B cell (primary cell): Measurements from ENCODE around the gene ABHD13. TPM values are rescaled to one million over a fixed set of nuclear protein-coding genes. Genes with fewer than 3 reads are reported as not detected.

Source experiments
- ATAC-seq: fragments of 200-7000 bp; cut with Tn5 transposase; one replicate; pipeline ENCODE4 v1.10.0; 2021; ENCODE audit warnings: low read depth, mild to moderate bottlenecking, moderate number of reproducible peaks, moderate library complexity
- CTCF ChIA-PET: fragments of 350-600 bp; sonication (Branson Sonifier 250); formaldehyde crosslinking; loops from one replicate; lab custom pipeline; 2021; ENCODE audit warnings: antibody characterized with exemption, inconsistent platforms; lab: Charles Lee
- POLR2A ChIA-PET: fragments of 350-600 bp; sonication (Branson Sonifier 250); formaldehyde crosslinking; loops from one replicate; lab custom pipeline; 2021; ENCODE audit warnings: antibody characterized with exemption; lab: Charles Lee
- DNase-seq: peaks from one replicate; pipeline ENCODE4 v3.0.0; 2013
- H2AFZ ChIP-seq: 2 replicates; pipeline ENCODE4 v1.6.1; 2012; ENCODE audit warnings: mild to moderate bottlenecking, low read depth, low read length; ENCODE audit not compliant: insufficient read depth, poor library complexity, severe bottlenecking
- H3K27ac ChIP-seq, 2 donors: 1 replicate in 1 of 2; 2 replicates in 1 of 2; pipeline ENCODE4 v1.5.1; 2012 to 2013; ENCODE audit warnings: low read length in 2 of 2, mild to moderate bottlenecking in 2 of 2, moderate library complexity in 1 of 2
- H3K27me3 ChIP-seq, 4 experiments: fragments of 200-600 bp in 1 of 4; sonication (generic) in 1 of 4; replicated peaks in 1 of 4; 1 replicate in 2 of 4; 2 replicates in 2 of 4; pipeline versions ENCODE4 v1.6.1 to v1.7.0; 2013 to 2016; ENCODE audit warnings: low read length in 3 of 4, mild to moderate bottlenecking in 2 of 4, mixed read lengths in 1 of 4, moderate library complexity in 1 of 4; ENCODE audit not compliant: insufficient read depth in 4 of 4, control insufficient read depth in 3 of 4; ENCODE audit errors: control extremely low read depth in 1 of 4
- H3K36me3 ChIP-seq, 2 experiments: replicated peaks in 1 of 2; 1 replicate in 1 of 2; 2 replicates in 1 of 2; pipeline versions ENCODE4 v1.6.1 to v1.7.1; 2013; ENCODE audit warnings: low read length in 1 of 2; ENCODE audit not compliant: insufficient read depth in 2 of 2, control insufficient read depth in 1 of 2; ENCODE audit errors: control extremely low read depth in 1 of 2, extremely low read depth in 1 of 2
- H3K4me1 ChIP-seq, 2 donors: fragments of 200-600 bp in 1 of 2; sonication (generic) in 1 of 2; 1 replicate in 1 of 2; 2 replicates in 1 of 2; pipeline versions ENCODE4 v1.5.1 to v1.6.1; 2013 to 2017; ENCODE audit warnings: low read length in 2 of 2; ENCODE audit not compliant: control insufficient read depth in 2 of 2, insufficient read depth in 2 of 2
- H3K4me2 ChIP-seq: replicated peaks from 2 replicates; pipeline ENCODE3; 2012; ENCODE audit warnings: mild to moderate bottlenecking, low read depth, low read length; ENCODE audit not compliant: poor library complexity, severe bottlenecking
- H3K4me3 ChIP-seq, 5 experiments: fragments of 200-600 bp in 1 of 5; sonication (generic) in 1 of 5; 1 replicate in 3 of 5; 2 replicates in 2 of 5; pipeline versions ENCODE4 v1.5.1 to v1.7.0; 2011 to 2016; ENCODE audit warnings: low read length in 4 of 5, mild to moderate bottlenecking in 4 of 5, low read depth in 2 of 5, control low read depth in 1 of 5, moderate library complexity in 1 of 5; ENCODE audit not compliant: insufficient read depth in 1 of 5; ENCODE audit errors: control extremely low read depth in 1 of 5, extremely low read depth in 1 of 5
- H3K79me2 ChIP-seq: fragments of 200-600 bp; sonication (generic); one replicate; pipeline ENCODE4 v1.6.0; 2016; ENCODE audit warnings: low read length; ENCODE audit not compliant: control insufficient read depth, insufficient read depth
- H3K9ac ChIP-seq: fragments of 200-600 bp; sonication (generic); 2 replicates; pipeline ENCODE4 v1.6.1; 2017; ENCODE audit warnings: mild to moderate bottlenecking, low read length, moderate library complexity
- H3K9me3 ChIP-seq, 3 donors: one replicate each; pipeline versions ENCODE4 v1.6.1 to v1.7.1; 2013; ENCODE audit warnings: low read length in 2 of 3; ENCODE audit not compliant: control insufficient read depth in 2 of 3, insufficient read depth in 1 of 3; ENCODE audit errors: control extremely low read depth in 1 of 3
- H4K20me1 ChIP-seq: 2 replicates; pipeline ENCODE4 v1.6.0; 2012; ENCODE audit warnings: mild to moderate bottlenecking, low read length; ENCODE audit not compliant: insufficient read depth, control insufficient read depth, poor library complexity, severe bottlenecking
- H3K27ac Mint-ChIP-seq: one replicate; pipeline ENCODE4 v1.8.0; 2021; ENCODE audit warnings: mixed read lengths
- H3K27me3 Mint-ChIP-seq: one replicate; pipeline ENCODE4 v1.8.0; 2021; ENCODE audit warnings: mixed read lengths
- H3K4me1 Mint-ChIP-seq: one replicate; pipeline ENCODE4 v1.8.0; 2021; ENCODE audit warnings: mixed read lengths
- H3K4me3 Mint-ChIP-seq: one replicate; pipeline ENCODE4 v1.8.0; 2021; ENCODE audit warnings: mixed read lengths
- H3K9me3 Mint-ChIP-seq: one replicate; pipeline ENCODE4 v1.8.0; 2022; ENCODE audit warnings: mixed read lengths; ENCODE audit not compliant: insufficient read depth
- EZH2 ChIP-seq: IDR thresholded peaks from 2 replicates; pipeline ENCODE4 v1.6.1; 2012; ENCODE audit warnings: borderline replicate concordance, low read depth, mild to moderate bottlenecking, moderate library complexity, low read length; ENCODE audit not compliant: insufficient read depth, poor library complexity, severe bottlenecking
- WGBS: methylation state at CpG from one replicate; pipeline ENCODE4 v1.1.5; 2013; ENCODE audit warnings: missing lambda C conversion rate; ENCODE audit not compliant: insufficient coverage; 5-methylcytosine and 5-hydroxymethylcytosine counted together
- intact Hi-C: fragments of 100-400 bp; cut with micrococcal nuclease; formaldehyde crosslinking; loops from one replicate; pipeline ENCODE4 v1.10.0; 2022
- polyA plus RNA-seq: library from polyadenylated mRNA; depleted of rRNA; stranded (reverse); fragments of >200 nt; gene quantifications from 2 replicates; pipeline ENCODE4 v1.2.3, GENCODE V29; 2012
- total RNA-seq, 2 donors: library from RNA; stranded (reverse); fragments of 120-200 nt in 1 of 2; gene quantifications; 1 replicate in 1 of 2; 2 replicates in 1 of 2; pipeline versions ENCODE4 v1.2.3 to v1.2.4, GENCODE V29; 2013 to 2022
- TF ChIP-seq, protein P1 (sequence below): fragments of 200-600 bp; IDR thresholded peaks from one replicate; pipeline ENCODE4 v1.8.0; 2022; ENCODE audit warnings: antibody characterized with exemption, mild to moderate bottlenecking

ABHD13 gene
- total and polyA plus RNA-seq, 2 donors (not counting 1 experiment from before 2014, with no cell fraction given): 6.2 to 14.6 TPM

DNA sequence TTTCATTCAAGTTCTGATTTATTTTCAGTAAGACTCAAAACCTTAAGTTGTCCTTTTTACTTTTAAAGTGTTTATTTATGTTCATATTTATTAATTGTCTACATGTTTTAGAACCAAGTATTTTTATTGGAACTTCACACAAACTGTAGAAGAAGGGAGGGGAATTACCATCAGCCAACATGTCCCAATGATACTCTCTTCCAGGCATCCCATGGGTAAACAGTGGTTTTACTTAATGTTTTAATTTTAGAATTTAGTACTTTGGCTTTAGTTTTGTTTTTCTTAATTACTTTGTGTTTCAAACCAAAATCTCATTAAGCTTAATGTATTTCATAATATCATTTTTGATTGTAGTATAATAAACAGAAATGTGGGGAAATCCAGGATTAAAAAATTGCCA, 56.5 kb downstream of the ABHD13 start:
- ATAC-seq (no peak), DNase-seq (no peak)
- no peak for TF ChIP-seq EZH2
- TF ChIP-seq, protein P1, sequence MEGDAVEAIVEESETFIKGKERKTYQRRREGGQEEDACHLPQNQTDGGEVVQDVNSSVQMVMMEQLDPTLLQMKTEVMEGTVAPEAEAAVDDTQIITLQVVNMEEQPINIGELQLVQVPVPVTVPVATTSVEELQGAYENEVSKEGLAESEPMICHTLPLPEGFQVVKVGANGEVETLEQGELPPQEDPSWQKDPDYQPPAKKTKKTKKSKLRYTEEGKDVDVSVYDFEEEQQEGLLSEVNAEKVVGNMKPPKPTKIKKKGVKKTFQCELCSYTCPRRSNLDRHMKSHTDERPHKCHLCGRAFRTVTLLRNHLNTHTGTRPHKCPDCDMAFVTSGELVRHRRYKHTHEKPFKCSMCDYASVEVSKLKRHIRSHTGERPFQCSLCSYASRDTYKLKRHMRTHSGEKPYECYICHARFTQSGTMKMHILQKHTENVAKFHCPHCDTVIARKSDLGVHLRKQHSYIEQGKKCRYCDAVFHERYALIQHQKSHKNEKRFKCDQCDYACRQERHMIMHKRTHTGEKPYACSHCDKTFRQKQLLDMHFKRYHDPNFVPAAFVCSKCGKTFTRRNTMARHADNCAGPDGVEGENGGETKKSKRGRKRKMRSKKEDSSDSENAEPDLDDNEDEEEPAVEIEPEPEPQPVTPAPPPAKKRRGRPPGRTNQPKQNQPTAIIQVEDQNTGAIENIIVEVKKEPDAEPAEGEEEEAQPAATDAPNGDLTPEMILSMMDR: no peak
- intact Hi-C loops: no loop called here
- H3K27ac Mint-ChIP-seq: no peak overlapping the region
- no peaks in the 10 kb centered on the region for H3K27me3 Mint-ChIP-seq
- Histone ChIP-seq H3K4me1 (peaks cover 9 to 13% of the 10 kb centered on the region in 2 donors), H2AFZ (no peak overlapping the region), H3K27ac (no peak overlapping the region), H3K4me2 (no peak overlapping the region), H3K27me3 (no peaks in the 10 kb centered on the region), H3K9me3 (no peaks in the 10 kb centered on the region), H3K79me2 (no peaks in the 10 kb centered on the region), H3K9ac (no peak overlapping the region), H4K20me1 (no peaks in the 10 kb centered on the region), H3K36me3 (no peaks in the 10 kb centered on the region), H3K4me3 (no peak overlapping the region)
- CTCF ChIA-PET: interaction anchor here (0.7 kb wide), 1 partner anchor 100 kb away, joined by 3 read pairs; no protein-coding TSS in a partner anchor
- H3K9me3 Mint-ChIP-seq: no peaks in the 10 kb centered on the region
- H3K4me3 Mint-ChIP-seq: no peak overlapping the region
- POLR2A ChIA-PET: no interaction called here
- H3K4me1 Mint-ChIP-seq: peaks cover 15% of the 10 kb centered on the region

DNA sequence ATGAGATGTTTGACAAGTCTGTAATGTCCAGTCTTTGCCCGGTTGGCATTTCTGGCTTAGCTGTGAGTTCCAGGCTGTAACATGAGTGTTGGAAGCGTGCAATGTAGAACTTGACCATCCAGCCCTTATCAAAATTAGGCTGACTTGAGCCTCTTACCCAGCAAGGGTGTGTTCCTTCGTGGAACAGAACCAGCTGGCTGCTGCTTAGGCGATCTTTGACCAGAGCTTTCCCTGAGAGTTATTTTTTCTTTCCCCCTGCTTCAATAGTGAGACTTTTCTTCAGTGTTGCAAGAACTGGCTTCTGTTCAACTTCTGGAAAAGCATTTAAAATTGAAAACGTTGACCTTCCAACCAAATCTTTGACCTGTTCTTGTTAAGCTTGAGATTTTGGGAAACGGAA, 57.9 kb downstream of the ABHD13 start:
- ChIA-PET POLR2A (no interaction called here), CTCF (no interaction called here)
- Mint-ChIP-seq H3K27ac (no peak overlapping the region), H3K4me1 (peaks cover 2% of the 10 kb centered on the region), H3K9me3 (no peaks in the 10 kb centered on the region), H3K4me3 (no peak overlapping the region), H3K27me3 (no peaks in the 10 kb centered on the region)
- H3K27me3 ChIP-seq: no peaks in the 10 kb centered on the region
- H3K9me3 ChIP-seq: no peaks in the 10 kb centered on the region
- H2AFZ ChIP-seq: no peak overlapping the region
- no peak overlapping the region for H3K4me2 ChIP-seq
- WGBS: 100% methylated on average over 5 of the region's 6 CpGs
- H3K4me1 ChIP-seq: peaks cover 0 to 3% of the 10 kb centered on the region in 2 donors
- H3K9ac ChIP-seq: no peak overlapping the region
- DNase-seq (no peak), ATAC-seq (no peak)
- H3K79me2 ChIP-seq: no peaks in the 10 kb centered on the region
- H3K4me3 ChIP-seq: no peak overlapping the region
- H3K27ac ChIP-seq: no peak overlapping the region
- H4K20me1 ChIP-seq: no peaks in the 10 kb centered on the region
- intact Hi-C loops: no loop called here
- H3K36me3 ChIP-seq: peaks cover 0 to 1% of the 10 kb centered on the region in 2 experiments
- no peak for TF ChIP-seq EZH2
- TF ChIP-seq, protein P1: no peak
